ENCODE results near the gene SPOPL.
A peak's percentile ranks its signal among the peaks of the same experiment; 100 is the strongest.
"Not testable (repeated sequence)": the region's sequence is repeated elsewhere in the genome, so short reads cannot be mapped to it uniquely, and the experiment has no call there.

Gene SPOPL

GRCh38 chr2:138501425-138502254 is at the start of gene SPOPL:
Gene SPOPL, plus strand, starts transcription at chr2:138501770. Its CDS starts 48,447 bp downstream, at chr2:138550217.
- peak; percentile 92 for DNase-seq

- no peak for DNase-seq
Observed at GRCh38 chr2:138452324-138452723, 49.2 kb upstream of the SPOPL start.

- DNase-seq, result no peak
Observed at GRCh38 chr2:138453815-138454214, 47.8 kb upstream of the SPOPL start.

GRCh38 chr2:138454761-138455160 is 46.8 kb upstream of the SPOPL start:
- no peak for DNase-seq

- no peak for DNase-seq
Observed at GRCh38 chr2:138455275-138455674, 46.3 kb upstream of the SPOPL start.

GRCh38 chr2:138455691-138456090 is 45.9 kb upstream of the SPOPL start:
- no peak for DNase-seq

GRCh38 chr2:138462689-138463088 is 38.9 kb upstream of the SPOPL start:
- DNase-seq, result not testable (repeated sequence)

GRCh38 chr2:138468617-138469016 is 33.0 kb upstream of the SPOPL start:
- DNase-seq, result no peak

GRCh38 chr2:138469411-138469810 is 32.2 kb upstream of the SPOPL start:
- DNase-seq, result no peak

GRCh38 chr2:138470941-138471340 is 30.6 kb upstream of the SPOPL start:
- no peak for DNase-seq

- peak; percentile 6 for DNase-seq
Observed at GRCh38 chr2:138474100-138474825, 27.3 kb upstream of the SPOPL start.

GRCh38 chr2:138475277-138475776 is 26.2 kb upstream of the SPOPL start:
- DNase-seq, result no peak

- DNase-seq, result no peak
Observed at GRCh38 chr2:138476186-138476585, 25.4 kb upstream of the SPOPL start.

GRCh38 chr2:138476940-138477339 is 24.6 kb upstream of the SPOPL start:
- no peak for DNase-seq

GRCh38 chr2:138482796-138483195 is 18.8 kb upstream of the SPOPL start:
- DNase-seq, result not testable (repeated sequence)

GRCh38 chr2:138485019-138485418 is 16.6 kb upstream of the SPOPL start:
- no peak for DNase-seq

GRCh38 chr2:138486363-138487198 is 15.0 kb upstream of the SPOPL start:
- no peak for DNase-seq

GRCh38 chr2:138490673-138491494 is 10.7 kb upstream of the SPOPL start:
- DNase-seq, result no peak

- DNase-seq, result no peak
Observed at GRCh38 chr2:138491495-138491862, 10.1 kb upstream of the SPOPL start.

GRCh38 chr2:138492160-138492559 is 9.4 kb upstream of the SPOPL start:
- no peak for DNase-seq

GRCh38 chr2:138493334-138493733 is 8.2 kb upstream of the SPOPL start:
- DNase-seq, result no peak
